Esophagus muscularis mucosa (tissue), 4 donors: ENCODE results near the gene MFSD1. TPM values are rescaled to one million over a fixed set of nuclear protein-coding genes. Genes with fewer than 3 reads are reported as not detected.

ENCODE experiments used
- DNase-seq: peaks from one replicate; pipeline ENCODE4 v3.0.0-alpha.2; 2017; ENCODE audit errors: extremely low spot score
- H3K27ac ChIP-seq, 4 donors: fragments of 200-600 bp; sonication (generic); replicated peaks in 1 of 4; 1 replicate in 3 of 4; 2 replicates in 1 of 4; pipeline ENCODE4 v1.5.1; 2016 to 2019; ENCODE audit warnings: mild to moderate bottlenecking in 1 of 4
- H3K27me3 ChIP-seq, 4 donors: fragments of 200-600 bp; sonication (generic); one replicate each; pipeline versions ENCODE4 v1.5.1 to v1.6.0; 2016 to 2019
- H3K36me3 ChIP-seq, 4 donors: fragments of 200-600 bp; sonication (generic); one replicate each; pipeline ENCODE4 v1.5.1; 2016 to 2019
- H3K4me1 ChIP-seq, 4 donors: fragments of 200-600 bp; sonication (generic); one replicate each; pipeline ENCODE4 v1.5.1; 2016 to 2019
- H3K4me3 ChIP-seq, 4 donors: fragments of 200-600 bp; sonication (generic); 1 replicate in 2 of 4; 2 replicates in 2 of 4; pipeline ENCODE4 v1.5.1; 2016 to 2019; ENCODE audit warnings: mild to moderate bottlenecking in 4 of 4, moderate library complexity in 1 of 4
- H3K9me3 ChIP-seq, 4 donors: fragments of 200-600 bp; sonication (generic); 1 replicate in 3 of 4; 2 replicates in 1 of 4; pipeline ENCODE4 v1.5.1; 2016 to 2019
- CTCF ChIP-seq, 3 experiments: fragments of 200-600 bp in 2 of 3; fragments of 450-650 bp in 1 of 3; sonication (generic) in 2 of 3; IDR thresholded peaks; one replicate each; pipeline ENCODE4 v1.5.1; 2017 to 2019; ENCODE audit warnings: antibody characterized with exemption in 3 of 3, mild to moderate bottlenecking in 2 of 3, moderate library complexity in 1 of 3
- EP300 ChIP-seq: sonication (generic); formaldehyde crosslinking; IDR thresholded peaks from one replicate; pipeline ENCODE4 v1.6.1; 2017; ENCODE audit warnings: antibody characterized with exemption
- POLR2A ChIP-seq: fragments of 450-650 bp; IDR thresholded peaks from one replicate; pipeline ENCODE4 v1.6.1; 2017; ENCODE audit warnings: antibody characterized with exemption, moderate library complexity, mild to moderate bottlenecking, low read depth
- POLR2AphosphoS5 ChIP-seq, 2 donors: sonication (generic); formaldehyde crosslinking; IDR thresholded peaks; one replicate each; pipeline ENCODE4 v1.6.1; 2017; ENCODE audit warnings: antibody characterized with exemption in 2 of 2
- WGBS: methylation state at CpG from one replicate; pipeline ENCODE4 v1.1.5; 2018; 5-methylcytosine and 5-hydroxymethylcytosine counted together
- intact Hi-C: fragments of 100-400 bp; cut with DNase I; formaldehyde crosslinking; loops from one replicate; pipeline ENCODE4 v1.15.1; 2023
- total RNA-seq, 4 donors: library from RNA; depleted of rRNA; stranded (reverse); fragments of >200 nt; gene quantifications; one replicate each; pipeline versions ENCODE4 v1.1.0 to v1.2.1, GENCODE V29; 2016

MFSD1 gene
- total RNA-seq, 4 donors from 2014 or later, result 45.7 to 74.9 (median 50.3) TPM

GRCh38 chr3:158841387-158841786, 39.5 kb downstream of the MFSD1 start:
- 87% methylated on average over 8 of the region's 8 CpGs for WGBS
- Histone ChIP-seq H3K4me3 (no peak overlapping the region), H3K9me3 (no peaks in the 10 kb centered on the region), H3K36me3 (no peaks in the 10 kb centered on the region), H3K4me1 (peaks cover 0 to 5% (median 0%) of the 10 kb centered on the region in 4 donors), H3K27me3 (no peaks in the 10 kb centered on the region), H3K27ac (no peak overlapping the region)
- TF ChIP-seq POLR2A (no peak), POLR2AphosphoS5 (IDR thresholded peaks at IDR 0.05) (no peak), EP300 (no peak)
- intact Hi-C loops, result no loop called here
- DNase-seq, result no peak

- H3K4me1 ChIP-seq, result peaks cover 0 to 5% (median 0%) of the 10 kb centered on the region in 4 donors
- no peak for DNase-seq
- TF ChIP-seq POLR2A, result no peak
- no peak for TF ChIP-seq CTCF (IDR thresholded peaks at IDR 0.05)
- TF ChIP-seq POLR2AphosphoS5 (IDR thresholded peaks at IDR 0.05), result no peak
- no peak for TF ChIP-seq EP300
- no peaks in the 10 kb centered on the region for H3K27me3 ChIP-seq
- H3K27ac ChIP-seq, result no peak overlapping the region
- H3K9me3 ChIP-seq, result no peaks in the 10 kb centered on the region
- no peaks in the 10 kb centered on the region for H3K36me3 ChIP-seq
- intact Hi-C loops, result no loop called here
- H3K4me3 ChIP-seq, result no peak overlapping the region
- WGBS, result 78% methylated on average over 3 of the region's 3 CpGs
These were observed 41.1 kb downstream of the MFSD1 start for GRCh38 chr3:158842976-158843375.

GRCh38 chr3:158845765-158846350, 44.0 kb downstream of the MFSD1 start:
- Histone ChIP-seq H3K27me3 (no peaks in the 10 kb centered on the region), H3K9me3 (no peaks in the 10 kb centered on the region), H3K4me1 (peaks cover 0 to 5% (median 0%) of the 10 kb centered on the region in 4 donors), H3K36me3 (peaks cover 0 to 5% (median 0%) of the 10 kb centered on the region in 4 donors), H3K4me3 (no peak overlapping the region), H3K27ac (no peak overlapping the region)
- intact Hi-C loops, result loop anchor here (2.0 kb wide), 1 partner anchor 413 kb away; no protein-coding TSS in a partner anchor
- 20% methylated on average over 5 of the region's 5 CpGs for whole genome bisulfite sequencing
- DNase-seq, result no peak
- TF ChIP-seq CTCF (IDR thresholded peaks at IDR 0.05), result peak; percentile 61 to 72 (median 62)
- no peak for TF ChIP-seq POLR2A

- WGBS, result 61% methylated on average over 3 of the region's 3 CpGs
- DNase-seq, result no peak
- intact Hi-C loops, result loop anchor here (2.0 kb wide), 1 partner anchor 412 kb away; no protein-coding TSS in a partner anchor
- Histone ChIP-seq H3K27ac (no peak overlapping the region), H3K36me3 (peaks cover 0 to 5% (median 2%) of the 10 kb centered on the region in 4 donors), H3K4me3 (no peak overlapping the region), H3K9me3 (no peaks in the 10 kb centered on the region), H3K27me3 (no peaks in the 10 kb centered on the region), H3K4me1 (peaks cover 0 to 5% (median 0%) of the 10 kb centered on the region in 4 donors)
- TF ChIP-seq CTCF (IDR thresholded peaks at IDR 0.05) (no peak), POLR2A (no peak), POLR2AphosphoS5 (IDR thresholded peaks at IDR 0.05) (no peak), EP300 (no peak)
These were observed 45.1 kb downstream of the MFSD1 start for GRCh38 chr3:158846803-158847451.

GRCh38 chr3:158847452-158847821, 45.6 kb downstream of the MFSD1 start:
- Histone ChIP-seq H3K9me3 (no peaks in the 10 kb centered on the region), H3K36me3 (peaks cover 0 to 5% (median 2%) of the 10 kb centered on the region in 4 donors), H3K27me3 (no peaks in the 10 kb centered on the region), H3K4me3 (no peak overlapping the region), H3K4me1 (peaks cover 0 to 5% (median 0%) of the 10 kb centered on the region in 4 donors), H3K27ac (no peak overlapping the region)
- intact Hi-C loops, result loop anchor here (2.0 kb wide), 1 partner anchor 411 kb away; no protein-coding TSS in a partner anchor
- TF ChIP-seq EP300, result no peak
- no peak for TF ChIP-seq POLR2AphosphoS5 (IDR thresholded peaks at IDR 0.05)
- TF ChIP-seq CTCF (IDR thresholded peaks at IDR 0.05), result no peak
- no peak for TF ChIP-seq POLR2A
- WGBS, result 78% methylated on average over 4 of the region's 4 CpGs
- no peak for DNase-seq
